HG03575 (cell line): ENCODE results near the gene LRRC55.

Experiments
- ATAC-seq: cut with Tn5 transposase; IDR thresholded peaks from one replicate; pipeline ENCODE4 v1.9.1; 2021; ENCODE audit not compliant: unreplicated experiment, insufficient number of reproducible peaks, low FRiP score; ENCODE audit errors: extremely low read depth

LRRC55 gene

GRCh38 chr11:57224537-57224936, 42.8 kb downstream of the LRRC55 start:
- ATAC-seq = no peak

DNA sequence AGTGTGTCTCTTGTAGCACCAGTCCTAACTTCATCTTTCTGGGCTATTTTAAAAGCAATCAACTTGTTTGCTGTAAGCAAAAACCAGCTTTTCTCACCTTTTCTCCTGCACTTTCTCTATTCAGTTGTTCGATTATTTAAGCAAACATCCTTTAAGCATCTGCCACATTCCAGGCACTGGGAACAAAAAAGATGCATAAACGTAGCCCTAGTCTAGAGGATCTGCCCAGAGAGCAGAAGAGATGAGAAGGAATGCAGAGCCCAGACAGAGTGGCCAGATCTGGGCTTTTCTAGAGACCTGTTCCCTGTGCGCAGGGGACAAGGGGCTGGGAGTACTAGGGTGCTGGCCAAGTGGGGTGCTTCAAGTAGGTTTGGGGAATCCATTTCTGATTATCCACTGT, 46.8 kb downstream of the LRRC55 start:
- no peak for ATAC-seq

- ATAC-seq = no peak
These were observed 48.6 kb downstream of the LRRC55 start for GRCh38 chr11:57230316-57230715.

DNA sequence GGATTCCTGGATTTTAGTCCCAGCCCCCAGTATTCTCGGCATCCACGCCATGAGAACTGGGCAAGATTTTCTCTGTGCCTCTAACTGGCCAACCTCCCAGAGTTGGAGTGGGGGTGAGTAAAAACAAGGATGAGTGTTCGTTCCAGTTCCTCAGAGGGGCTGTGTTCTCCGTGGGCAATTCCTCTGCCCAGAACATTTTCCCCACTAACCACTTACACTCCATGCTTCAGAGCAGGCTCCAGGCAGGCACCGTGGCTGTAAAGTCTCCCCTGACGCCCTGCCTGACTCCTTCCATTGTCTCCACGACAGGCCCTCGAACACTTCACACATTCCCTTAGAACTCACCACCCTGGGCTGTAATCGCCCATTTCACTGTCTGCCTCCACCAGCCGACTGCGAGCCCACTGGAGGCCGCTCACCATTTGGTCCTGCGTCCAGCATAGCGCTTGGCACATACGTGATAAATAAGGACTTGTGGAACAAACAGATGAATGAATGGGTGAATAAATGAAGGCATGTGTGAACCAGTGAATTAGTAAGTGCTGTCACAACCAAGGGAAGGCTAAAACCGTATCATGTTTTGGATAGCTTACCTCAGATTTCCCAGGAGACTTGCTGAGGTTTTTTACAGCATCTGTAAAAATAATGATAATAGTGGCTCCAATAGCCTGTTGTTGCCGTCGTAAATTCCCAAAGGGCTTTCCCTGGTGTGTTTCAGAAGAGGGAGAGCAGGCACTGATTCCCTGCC, 49.2 kb downstream of the LRRC55 start:
- ATAC-seq = no peak

DNA sequence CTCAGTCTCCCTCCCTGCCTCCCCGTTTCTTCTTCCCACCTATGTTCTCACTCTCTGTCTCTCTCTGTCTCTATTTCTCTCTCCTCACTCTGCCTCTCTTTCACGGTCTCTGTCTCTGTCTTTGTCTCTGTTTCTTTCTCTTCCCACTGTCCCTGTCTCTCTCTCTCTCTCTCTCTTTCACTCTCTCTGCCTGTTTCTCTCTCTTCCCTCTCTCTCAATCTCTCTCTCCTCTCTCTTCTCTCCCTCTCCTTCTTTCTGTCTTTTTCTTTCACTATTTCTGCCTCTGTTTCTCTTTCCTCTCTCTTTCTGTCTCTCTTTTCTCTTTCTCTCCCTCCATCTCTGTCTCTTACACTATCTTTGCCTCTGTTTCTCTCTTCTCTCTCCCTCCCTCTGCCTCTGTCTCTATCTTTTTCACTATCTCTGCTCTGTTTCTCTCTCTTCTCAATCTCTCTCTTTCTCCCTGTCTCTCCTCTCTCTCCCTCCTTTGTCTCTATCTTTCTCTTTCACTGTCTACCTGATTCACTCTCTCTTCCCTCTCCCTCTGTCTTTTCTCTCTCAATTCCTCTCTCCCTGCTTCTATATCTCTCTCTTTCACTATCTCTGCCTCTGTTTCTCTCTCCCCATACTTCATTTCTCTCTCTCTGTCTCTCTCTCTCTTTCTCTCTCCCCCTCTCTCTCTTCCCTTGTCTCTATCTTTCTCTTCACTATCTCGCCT, 49.9 kb downstream of the LRRC55 start:
- ATAC-seq = no peak

- ATAC-seq = no peak
These were observed 51.9 kb downstream of the LRRC55 start for GRCh38 chr11:57233702-57234101.

DNA sequence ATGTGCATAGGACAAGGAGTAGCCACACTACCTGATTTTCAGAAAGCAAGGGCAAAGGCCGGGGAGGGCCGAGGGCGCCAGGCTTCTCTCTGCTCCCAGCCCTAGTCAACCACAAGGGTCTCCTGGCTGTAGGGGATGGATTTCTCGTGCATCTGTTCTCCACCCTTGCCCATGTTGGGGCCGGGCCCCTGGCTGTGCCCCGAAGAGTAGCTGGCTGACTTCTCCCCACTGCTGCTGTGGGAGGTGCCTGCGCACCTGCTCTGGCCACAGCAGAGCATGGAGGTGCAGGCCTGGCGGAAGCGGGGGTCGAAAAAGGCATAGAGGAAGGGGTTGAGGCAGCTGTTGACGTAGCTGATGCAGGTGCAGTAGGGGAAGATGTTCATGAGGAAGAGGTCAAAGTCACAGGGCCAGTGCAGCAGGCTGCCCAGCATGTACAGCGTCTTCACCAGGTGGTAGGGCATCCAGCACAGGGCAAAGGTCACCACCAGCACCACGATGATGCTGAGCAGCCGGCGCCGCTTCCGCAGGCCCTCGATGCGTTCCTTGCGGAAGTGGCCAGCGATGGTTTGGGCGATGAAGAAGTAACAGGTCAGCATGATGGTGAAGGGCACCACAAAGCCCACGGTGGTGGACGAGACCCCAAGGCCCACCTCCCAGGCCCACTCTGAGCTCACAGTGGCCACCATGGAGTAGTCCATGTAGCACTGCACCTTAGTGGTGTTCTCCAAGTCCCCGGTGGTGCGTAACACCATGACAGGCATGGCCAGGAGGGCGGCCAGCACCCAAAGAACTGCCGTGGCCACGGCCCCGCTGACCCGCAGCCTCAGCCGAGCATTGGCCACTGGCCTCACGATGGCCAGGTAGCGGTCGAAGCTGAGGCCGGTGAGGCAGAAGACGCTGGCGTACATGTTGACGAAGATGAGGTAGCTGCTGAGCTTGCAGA, 54.3 kb downstream of the LRRC55 start:
- ATAC-seq = no peak

- no peak for ATAC-seq
These were observed 55.5 kb downstream of the LRRC55 start, which contains the start of gene APLNR for GRCh38 chr11:57237204-57237681. Gene APLNR (minus strand): TSS chr11:57237250. CDS start chr11:57237004, 246 bp downstream.

DNA sequence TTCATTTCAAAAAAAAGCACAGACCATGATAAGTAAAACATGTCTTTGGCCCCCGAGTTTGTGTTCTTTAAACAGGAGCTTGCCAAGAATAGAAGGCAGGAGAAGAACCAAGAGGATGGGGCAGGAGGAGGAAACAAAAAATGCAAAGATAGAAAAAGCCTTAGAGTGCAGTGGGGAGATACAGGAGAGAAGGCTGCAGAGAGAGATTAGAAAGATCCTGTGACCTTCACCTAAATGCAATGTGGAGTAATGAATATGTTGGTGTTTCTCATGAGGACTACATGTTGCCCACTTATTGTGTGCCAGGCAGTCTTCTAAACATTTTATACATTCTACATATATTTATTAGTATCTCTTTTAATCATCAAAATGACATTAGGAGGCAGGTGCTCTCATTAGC, 57.6 kb downstream of the LRRC55 start:
- ATAC-seq = no peak

DNA sequence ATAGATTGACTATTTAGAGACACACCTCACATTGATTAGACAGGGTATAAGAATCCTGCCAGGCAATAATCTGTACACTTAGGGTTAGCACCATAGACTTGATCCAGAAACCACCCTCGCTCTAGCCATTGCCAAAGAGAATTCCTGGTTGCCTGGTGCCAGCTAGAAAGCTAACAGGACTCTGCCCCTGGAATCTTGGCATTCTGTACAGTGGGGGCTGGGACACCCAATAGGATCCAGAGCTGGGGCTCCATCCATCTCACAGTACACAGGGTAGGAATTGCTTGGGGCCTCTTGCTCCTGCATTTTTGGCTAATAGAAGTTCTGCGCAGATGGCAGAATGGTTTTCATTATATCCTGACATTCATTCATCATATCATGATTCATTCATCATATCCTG, 58.3 kb downstream of the LRRC55 start:
- no peak for ATAC-seq

DNA sequence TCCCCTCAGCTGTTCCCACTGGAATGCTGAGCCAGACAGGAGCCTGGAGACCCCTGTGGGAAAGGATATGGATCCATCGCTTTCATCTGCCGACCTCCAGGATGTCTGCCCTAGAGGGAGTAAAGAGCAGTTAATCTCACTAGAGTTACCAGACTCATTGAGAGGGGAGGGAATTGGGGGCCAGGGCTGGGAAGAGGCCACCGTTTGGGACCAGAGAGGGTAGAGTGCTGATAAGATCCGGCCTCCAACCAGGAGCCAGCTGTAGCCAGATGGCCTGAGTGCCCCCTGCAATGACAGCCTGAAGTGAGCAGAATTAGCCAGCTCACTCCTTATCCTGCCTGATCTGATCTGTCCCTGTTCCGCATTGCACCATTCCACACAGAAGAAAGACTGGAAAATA, 59.0 kb downstream of the LRRC55 start:
- ATAC-seq = no peak
